ENCODE results near the gene TRIOBP. TPM values are rescaled to one million over a fixed set of nuclear protein-coding genes. Genes with fewer than 3 reads are reported as not detected.

The TRIOBP gene
- total RNA-seq, 1 donor from 2014 or later = 114 TPM

GRCh38 chr22:37726241-37726887 is 29.5 kb downstream of the TRIOBP start:
- DNase-seq (ENCODE audit: low read depth) = peak; percentile 23

GRCh38 chr22:37728620-37729019 is 31.8 kb downstream of the TRIOBP start:
- DNase-seq (ENCODE audit: low read depth) = no peak

GRCh38 chr22:37731804-37732471 is 35.1 kb downstream of the TRIOBP start:
- DNase-seq (ENCODE audit: low read depth) = peak; percentile 45

GRCh38 chr22:37732699-37733607 is 36.1 kb downstream of the TRIOBP start:
- DNase-seq (ENCODE audit: low read depth) = no peak

- DNase-seq (ENCODE audit: low read depth) = no peak
Measured at GRCh38 chr22:37733625-37734401, 37.0 kb downstream of the TRIOBP start.

- no peak for DNase-seq (ENCODE audit: low read depth)
Measured at GRCh38 chr22:37734402-37734700, 37.5 kb downstream of the TRIOBP start.

- no peak for DNase-seq (ENCODE audit: low read depth)
Measured at GRCh38 chr22:37734964-37735451, 38.2 kb downstream of the TRIOBP start.

GRCh38 chr22:37739035-37739434 is 42.2 kb downstream of the TRIOBP start:
- DNase-seq (ENCODE audit: low read depth) = no peak

- no peak for DNase-seq (ENCODE audit: low read depth)
Measured at GRCh38 chr22:37739611-37740049, 42.8 kb downstream of the TRIOBP start.

- DNase-seq (ENCODE audit: low read depth) = no peak
Measured at GRCh38 chr22:37740455-37741311, 43.8 kb downstream of the TRIOBP start.

- DNase-seq (ENCODE audit: low read depth) = peak; percentile 81
Measured at GRCh38 chr22:37741312-37741795, 44.5 kb downstream of the TRIOBP start.

GRCh38 chr22:37742376-37743171 is 45.7 kb downstream of the TRIOBP start:
- DNase-seq (ENCODE audit: low read depth) = peak; percentile 90

GRCh38 chr22:37744589-37744988 is 47.7 kb downstream of the TRIOBP start:
- DNase-seq (ENCODE audit: low read depth) = no peak

- DNase-seq (ENCODE audit: low read depth) = peak; percentile 63
Measured at GRCh38 chr22:37745548-37746365, 48.9 kb downstream of the TRIOBP start.

GRCh38 chr22:37746366-37747079 is 49.7 kb downstream of the TRIOBP start:
- no peak for DNase-seq (ENCODE audit: low read depth)

GRCh38 chr22:37747080-37747714 is 50.3 kb downstream of the TRIOBP start:
- no peak for DNase-seq (ENCODE audit: low read depth)

GRCh38 chr22:37747715-37748100 is 50.9 kb downstream of the TRIOBP start:
- DNase-seq (ENCODE audit: low read depth) = no peak

GRCh38 chr22:37748659-37749058 is 51.8 kb downstream of the TRIOBP start:
- DNase-seq (ENCODE audit: low read depth) = no peak

Data from renal cortical epithelial cell (primary cell).